HG03378 (cell line): ENCODE measurements around the gene FAAP100.
"Not testable (repeated sequence)": the region's sequence is repeated elsewhere in the genome, so short reads cannot be mapped to it uniquely, and the experiment has no call there.

Source experiments
- ATAC-seq: cut with Tn5 transposase; IDR thresholded peaks from one replicate; pipeline ENCODE4 v1.9.1; 2021; ENCODE audit warnings: mild to moderate bottlenecking, moderate library complexity; ENCODE audit not compliant: unreplicated experiment

The FAAP100 gene, protein sequence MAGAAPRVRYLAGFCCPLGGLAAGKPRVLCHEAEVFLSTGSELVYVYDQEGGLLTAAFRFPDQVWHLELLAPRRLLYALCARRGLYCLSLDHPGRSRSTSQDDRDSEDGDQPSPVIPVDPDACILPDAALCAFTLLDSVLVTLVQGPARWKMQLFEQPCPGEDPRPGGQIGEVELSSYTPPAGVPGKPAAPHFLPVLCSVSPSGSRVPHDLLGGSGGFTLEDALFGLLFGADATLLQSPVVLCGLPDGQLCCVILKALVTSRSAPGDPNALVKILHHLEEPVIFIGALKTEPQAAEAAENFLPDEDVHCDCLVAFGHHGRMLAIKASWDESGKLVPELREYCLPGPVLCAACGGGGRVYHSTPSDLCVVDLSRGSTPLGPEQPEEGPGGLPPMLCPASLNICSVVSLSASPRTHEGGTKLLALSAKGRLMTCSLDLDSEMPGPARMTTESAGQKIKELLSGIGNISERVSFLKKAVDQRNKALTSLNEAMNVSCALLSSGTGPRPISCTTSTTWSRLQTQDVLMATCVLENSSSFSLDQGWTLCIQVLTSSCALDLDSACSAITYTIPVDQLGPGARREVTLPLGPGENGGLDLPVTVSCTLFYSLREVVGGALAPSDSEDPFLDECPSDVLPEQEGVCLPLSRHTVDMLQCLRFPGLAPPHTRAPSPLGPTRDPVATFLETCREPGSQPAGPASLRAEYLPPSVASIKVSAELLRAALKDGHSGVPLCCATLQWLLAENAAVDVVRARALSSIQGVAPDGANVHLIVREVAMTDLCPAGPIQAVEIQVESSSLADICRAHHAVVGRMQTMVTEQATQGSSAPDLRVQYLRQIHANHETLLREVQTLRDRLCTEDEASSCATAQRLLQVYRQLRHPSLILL

DNA sequence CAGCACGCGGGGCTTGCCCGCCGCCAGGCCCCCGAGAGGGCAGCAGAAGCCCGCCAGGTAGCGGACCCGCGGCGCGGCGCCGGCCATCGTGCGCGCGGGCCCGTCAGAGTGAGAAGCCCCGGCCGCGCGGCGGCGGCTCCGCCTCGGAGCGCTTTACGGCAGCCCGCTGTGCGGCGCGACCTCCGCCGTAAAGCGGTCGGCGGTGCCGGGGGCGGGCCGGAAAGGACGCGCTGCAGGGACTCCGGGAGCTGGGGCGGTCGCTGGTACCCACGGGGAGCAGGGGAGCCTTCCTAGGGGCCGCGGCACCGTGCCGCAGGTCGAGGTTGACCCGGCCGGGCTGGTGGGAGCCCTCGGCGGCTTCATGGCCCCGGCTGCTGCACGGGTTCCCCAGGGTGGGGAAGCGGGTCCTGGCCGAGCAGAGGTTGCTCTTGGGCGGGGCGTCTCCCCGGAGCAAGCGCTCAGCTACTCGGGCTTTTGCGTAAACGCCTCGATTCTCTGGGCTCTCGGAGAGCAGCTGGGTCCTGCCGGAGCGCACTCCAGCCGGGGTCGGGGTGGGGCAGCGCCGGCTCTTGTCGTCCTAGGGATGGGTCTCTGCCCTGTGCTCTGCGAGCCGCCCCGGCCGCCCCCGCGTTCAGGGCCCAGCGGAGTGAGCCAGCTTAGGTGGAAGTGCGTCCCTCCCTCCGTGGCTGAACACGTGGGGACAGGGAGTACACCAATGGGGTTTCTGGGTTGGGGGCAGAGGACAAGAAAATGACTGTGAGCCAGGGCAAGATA is at the start of gene FAAP100:
TSS of gene FAAP100 (minus strand) at position 110 of the 774 bp plus-strand sequence. CDS start at position 87, 23 bp downstream.
- no peak for ATAC-seq

- no peak for ATAC-seq
These were observed 49.5 kb upstream of the FAAP100 start for GRCh38 chr17:81601525-81602120.

GRCh38 chr17:81599719-81600486 is 47.8 kb upstream of the FAAP100 start:
- ATAC-seq = no peak

DNA sequence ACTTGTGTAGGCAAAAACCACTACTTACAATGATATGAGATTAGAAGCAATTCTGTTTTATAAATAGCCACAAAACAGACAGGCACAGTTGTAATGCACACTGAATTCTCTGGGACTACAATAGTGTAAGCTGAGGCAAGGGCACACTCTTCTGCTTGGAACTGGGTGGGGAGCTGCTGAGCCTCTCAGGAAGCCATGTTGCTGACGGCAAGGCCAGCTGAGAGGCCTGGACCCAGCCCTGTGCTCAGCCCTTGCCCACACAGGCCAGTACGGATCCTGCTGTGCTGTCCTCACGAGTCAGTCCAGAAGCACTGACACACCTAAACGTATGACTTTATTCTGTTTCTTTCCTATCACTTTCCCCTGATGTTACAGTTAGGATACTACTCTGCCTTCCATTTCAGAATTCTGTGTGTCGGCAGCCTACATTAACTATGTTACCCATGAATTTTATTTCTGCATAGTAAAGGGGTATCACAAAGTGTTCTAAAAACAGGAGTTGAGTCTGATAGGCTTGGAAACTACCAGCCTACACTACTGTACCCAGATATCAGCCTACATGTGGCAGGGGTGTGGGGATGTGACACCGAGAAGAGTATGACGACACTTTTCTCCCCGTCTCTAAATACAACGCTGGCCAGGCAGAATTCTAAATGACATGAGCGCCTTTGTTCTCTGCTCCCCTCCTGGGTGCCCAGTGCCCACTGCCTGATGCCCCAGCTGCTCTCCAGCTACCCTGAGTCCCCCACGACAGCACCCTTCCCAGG is 41.1 kb upstream of the FAAP100 start:
- no peak for ATAC-seq

- ATAC-seq = no peak
These were observed 39.8 kb upstream of the FAAP100 start for GRCh38 chr17:81591971-81592370.

DNA sequence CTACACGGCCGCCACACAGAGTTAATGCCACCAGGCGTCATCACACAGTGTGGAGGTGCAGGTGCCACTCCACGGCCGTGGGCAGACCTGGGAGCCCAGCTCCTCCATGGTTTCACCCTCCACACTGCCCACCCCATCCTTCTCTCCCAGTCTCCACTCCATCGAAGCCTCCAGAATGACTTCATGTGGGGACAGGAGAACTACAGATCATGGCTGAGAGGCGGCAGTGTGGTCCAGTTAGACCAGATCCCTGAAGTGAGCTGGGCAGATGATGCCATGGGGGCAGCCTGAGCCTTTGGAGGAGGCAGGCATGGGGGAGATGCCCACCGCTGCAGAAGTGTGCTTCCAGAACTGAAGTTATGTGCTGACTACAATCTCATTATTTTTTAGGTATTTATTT is 38.0 kb upstream of the FAAP100 start:
- ATAC-seq = no peak

- ATAC-seq = no peak
These were observed 37.5 kb upstream of the FAAP100 start for GRCh38 chr17:81589612-81590011.

- no peak for ATAC-seq
These were observed 33.9 kb upstream of the FAAP100 start for GRCh38 chr17:81586096-81586495.

DNA sequence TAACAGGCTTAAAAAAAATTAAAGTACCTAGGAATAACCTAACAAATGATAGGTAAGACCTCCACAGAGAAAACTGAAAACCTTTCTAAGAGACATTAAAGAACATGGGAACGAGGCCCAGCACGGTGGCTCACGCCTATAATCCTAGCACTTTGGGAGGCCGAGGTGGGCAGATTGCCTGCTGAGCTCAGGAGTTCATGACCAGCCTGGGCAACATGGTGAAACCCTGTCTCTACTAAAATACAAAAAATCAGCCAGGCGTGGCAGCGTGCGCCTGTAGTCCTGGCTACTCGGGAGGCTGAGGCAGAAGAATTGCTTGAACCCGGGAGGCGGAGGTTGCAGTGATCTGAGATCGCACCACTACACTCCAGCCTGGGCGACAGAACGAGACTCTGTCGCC is 32.6 kb upstream of the FAAP100 start:
- ATAC-seq = not testable (repeated sequence)

- no peak for ATAC-seq
These were observed 31.6 kb upstream of the FAAP100 start for GRCh38 chr17:81583589-81584342.

DNA sequence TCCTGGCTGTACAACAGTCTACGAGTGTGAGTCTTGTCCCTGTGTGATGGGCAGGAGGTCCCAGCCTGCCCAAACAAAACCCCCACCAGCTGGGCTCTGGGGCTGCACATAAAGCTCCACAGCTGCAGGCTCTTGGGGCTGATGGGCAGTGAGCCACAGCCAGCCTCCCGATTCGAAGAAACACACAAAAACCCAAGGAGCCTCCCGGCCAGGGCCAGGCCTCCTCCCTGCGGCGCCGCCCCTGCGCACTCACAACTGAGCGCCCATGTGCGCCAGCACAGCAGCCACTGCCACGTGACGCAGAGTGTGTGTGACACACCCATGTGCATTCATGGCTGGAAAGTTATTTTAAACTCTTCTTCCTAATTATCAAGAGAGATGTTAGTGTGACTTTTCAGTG is 30.6 kb upstream of the FAAP100 start:
- no peak for ATAC-seq

- no peak for ATAC-seq
These were observed 30.2 kb upstream of the FAAP100 start for GRCh38 chr17:81582341-81582740.

DNA sequence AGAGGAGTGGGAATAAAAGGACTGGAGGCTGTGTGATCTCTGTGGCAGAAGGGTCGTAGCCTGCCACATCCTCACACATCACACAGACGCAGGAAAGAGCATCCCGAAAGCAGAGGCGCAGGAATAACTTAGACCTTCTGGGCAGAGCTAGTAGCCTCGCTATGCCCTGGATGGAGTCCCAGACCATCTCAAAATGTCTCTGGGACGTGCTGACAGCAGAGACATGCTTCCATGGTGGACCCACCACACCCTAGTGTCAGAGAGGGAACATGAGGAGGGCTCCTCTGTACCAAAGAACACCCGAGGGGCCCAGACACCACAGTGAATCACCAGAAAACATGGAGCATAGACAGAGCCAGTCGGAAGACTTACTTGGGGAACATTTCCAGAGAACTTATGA is 29.6 kb upstream of the FAAP100 start:
- no peak for ATAC-seq

GRCh38 chr17:81580481-81580880 is 28.3 kb upstream of the FAAP100 start:
- ATAC-seq = no peak

- ATAC-seq = no peak
These were observed 27.7 kb upstream of the FAAP100 start for GRCh38 chr17:81579821-81580321.

- no peak for ATAC-seq
These were observed 27.1 kb upstream of the FAAP100 start for GRCh38 chr17:81579298-81579697.

- no peak for ATAC-seq
These were observed 26.5 kb upstream of the FAAP100 start for GRCh38 chr17:81578561-81579225.

DNA sequence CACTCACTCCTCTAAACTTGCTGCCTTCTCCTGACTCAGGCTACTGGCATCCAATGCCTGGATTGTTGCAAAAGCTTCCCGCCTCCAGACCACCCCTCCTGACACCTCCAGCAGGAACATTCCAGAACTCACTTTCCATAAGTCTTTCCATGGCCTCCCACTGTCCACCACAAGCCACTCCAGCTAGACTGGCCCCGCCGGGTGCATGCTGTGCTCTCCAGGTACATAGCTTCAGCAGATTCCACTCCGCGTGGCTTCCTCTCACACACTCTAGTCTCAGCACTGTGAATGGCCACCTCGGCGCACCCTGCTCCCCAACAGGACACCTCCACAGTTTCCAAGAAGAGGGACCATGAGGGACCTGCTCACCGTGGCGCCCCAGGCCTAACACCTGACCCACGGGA is 25.9 kb upstream of the FAAP100 start:
- ATAC-seq = no peak
